SU-DHL-6 (cell line): Measurements from ENCODE around the gene THAP3.

Experiments
- H2AFZ ChIP-seq: fragments of 200-600 bp; sonication (generic); 2 replicates; pipeline ENCODE4 v1.6.1; 2014; ENCODE audit warnings: low read depth, mild to moderate bottlenecking, moderate library complexity, mixed read lengths, antibody characterized with exemption, low read length; ENCODE audit not compliant: severe bottlenecking
- H3F3A ChIP-seq: fragments of 200-600 bp; shearing (Covaris generic); 2 replicates; pipeline ENCODE4 v1.6.0; 2016; ENCODE audit warnings: antibody characterized with exemption, mild to moderate bottlenecking; ENCODE audit not compliant: insufficient read depth
- H3K27ac ChIP-seq: fragments of 200-600 bp; sonication (generic); 2 replicates; pipeline ENCODE4 v1.5.1; 2016; ENCODE audit warnings: low read depth, mild to moderate bottlenecking, low read length, moderate library complexity, mixed read lengths
- H3K27me3 ChIP-seq: fragments of 200-600 bp; sonication (generic), shearing (Covaris generic); 2 replicates; pipeline ENCODE4 v1.6.0; 2014; ENCODE audit warnings: mild to moderate bottlenecking, low read length
- H3K36me3 ChIP-seq: fragments of 200-600 bp; sonication (generic); 2 replicates; pipeline ENCODE4 v1.6.1; 2014; ENCODE audit warnings: mild to moderate bottlenecking, low read length, mixed read lengths
- H3K4me2 ChIP-seq: fragments of 300-600, 200-600 bp; shearing (Covaris generic), sonication (generic); 2 replicates; pipeline ENCODE4 v1.6.0; 2014; ENCODE audit warnings: low read length, low read depth, mild to moderate bottlenecking; ENCODE audit not compliant: poor library complexity, severe bottlenecking
- H3K4me3 ChIP-seq: fragments of 200-600 bp; sonication (generic); 2 replicates; pipeline ENCODE4 v1.5.1; 2014; ENCODE audit warnings: antibody characterized with exemption, low read length, mild to moderate bottlenecking, mixed read lengths; ENCODE audit not compliant: insufficient read depth, poor library complexity, severe bottlenecking
- H3K79me2 ChIP-seq: fragments of 200-600 bp; sonication (generic); 2 replicates; pipeline ENCODE4 v1.6.1; 2014; ENCODE audit warnings: mild to moderate bottlenecking, low read length, moderate library complexity; ENCODE audit not compliant: insufficient read depth
- H3K9ac ChIP-seq: fragments of 200-600 bp; sonication (generic); 2 replicates; pipeline ENCODE4 v1.7.0; 2014; ENCODE audit warnings: mild to moderate bottlenecking, low read length
- H3K9me2 ChIP-seq: fragments of 200-600 bp; sonication (generic); replicated peaks from 2 replicates; pipeline ENCODE4 v1.6.1; 2014; ENCODE audit warnings: low read length; ENCODE audit not compliant: insufficient read depth
- H3K9me3 ChIP-seq: fragments of 200-600 bp; sonication (generic); 2 replicates; pipeline ENCODE4 v1.6.1; 2014; ENCODE audit warnings: low read length, mixed read lengths; ENCODE audit not compliant: insufficient read depth
- H4K20me1 ChIP-seq: fragments of 200-600 bp; sonication (generic); 2 replicates; pipeline ENCODE4 v1.6.1; 2014; ENCODE audit warnings: low read depth, mild to moderate bottlenecking, antibody characterized with exemption, low read length, moderate library complexity, mixed read lengths
- CTCF ChIP-seq: fragments of 200-600 bp; sonication (generic); IDR thresholded peaks from one replicate; pipeline ENCODE4 v1.5.1; 2017; ENCODE audit warnings: antibody characterized with exemption, mild to moderate bottlenecking, low read length, moderate library complexity; ENCODE audit not compliant: insufficient read depth, poor library complexity, severe bottlenecking
- EZH2phosphoT487 ChIP-seq: fragments of 200-600 bp; sonication (generic), shearing (Covaris generic); conservative IDR thresholded peaks from 2 replicates; pipeline ENCODE4 v1.6.1; 2018; ENCODE audit warnings: mild to moderate bottlenecking, antibody characterized with exemption, low read length, moderate library complexity, mixed read lengths

Gene THAP3

DNA sequence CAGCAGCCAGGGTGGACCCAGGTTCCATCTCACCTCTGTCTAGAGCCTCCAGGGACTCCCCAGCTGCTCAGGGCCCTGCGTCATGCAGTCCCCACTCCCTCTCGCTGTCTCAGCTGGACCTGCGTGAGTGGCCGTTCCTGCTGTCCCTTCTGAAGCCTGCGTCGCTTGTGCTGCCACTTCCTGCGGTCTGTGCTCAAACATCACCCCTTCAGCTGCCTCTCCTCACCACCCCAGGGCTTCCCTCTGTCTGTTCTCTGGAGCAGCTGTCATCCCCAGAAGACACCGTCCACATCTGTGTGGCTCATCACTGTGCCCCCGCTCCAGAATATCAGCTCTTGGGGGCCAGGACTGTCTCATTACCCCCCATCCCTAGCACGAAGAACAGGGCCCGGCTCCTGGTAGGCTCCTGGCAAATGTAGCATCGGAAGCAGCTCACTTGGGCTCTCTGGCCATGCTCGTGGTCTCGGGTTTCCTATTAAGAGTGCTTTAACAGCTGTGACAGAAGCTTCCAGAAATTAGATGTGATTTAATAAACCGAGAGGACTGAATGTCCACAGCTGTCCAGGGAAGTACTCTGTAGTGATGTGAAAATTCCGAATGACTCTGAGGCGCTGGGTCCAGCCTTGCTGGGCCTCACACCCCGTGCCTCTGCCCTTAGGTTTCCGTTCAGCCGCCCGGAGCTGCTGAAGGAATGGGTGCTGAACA is 3.3 kb downstream of the THAP3 start:
- Histone ChIP-seq H3K4me2 (no peak overlapping the region), H3K79me2 (peaks cover 9% of the 10 kb centered on the region; the same call in 1 of the 2 replicates), H3K9me2 (no peaks in the 10 kb centered on the region), H4K20me1 (no peaks in the 10 kb centered on the region), H3K36me3 (no peaks in the 10 kb centered on the region), H3K9ac (no peak overlapping the region), H3F3A (peaks cover 11% of the 10 kb centered on the region; the same call in 1 of the 2 replicates), H3K4me3 (no peak overlapping the region), H3K27ac (no peak overlapping the region), H2AFZ (no peak overlapping the region), H3K27me3 (no peaks in the 10 kb centered on the region), H3K9me3 (no peaks in the 10 kb centered on the region)
- TF ChIP-seq CTCF (no peak), EZH2phosphoT487 (no peak)

DNA sequence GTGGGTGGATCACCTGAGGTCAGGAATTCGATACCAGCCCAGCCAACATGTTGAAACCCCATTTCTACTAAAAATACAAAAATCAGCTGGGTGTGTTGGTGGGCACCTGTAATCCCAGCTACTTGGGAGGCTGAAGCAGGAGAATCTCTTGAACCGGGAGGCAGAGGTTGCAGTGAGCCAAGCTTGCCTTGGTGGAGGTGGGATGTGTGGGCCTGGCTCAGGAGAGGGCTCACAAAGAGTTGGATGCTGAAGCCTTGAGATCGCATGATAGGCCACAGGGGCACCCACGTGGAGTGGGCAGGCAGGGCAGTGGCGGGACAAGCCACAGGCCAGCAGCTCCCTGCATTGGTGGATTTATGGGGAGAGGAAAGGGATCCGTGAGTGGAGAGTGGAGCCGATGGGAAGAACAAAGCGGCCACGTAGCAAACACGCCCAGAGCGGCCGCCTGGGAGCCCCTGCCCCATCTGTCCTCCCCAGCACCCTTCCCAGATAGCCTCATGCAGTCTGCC is 4.4 kb downstream of the THAP3 start:
- Histone ChIP-seq H3K27me3 (no peaks in the 10 kb centered on the region), H3K9me2 (no peaks in the 10 kb centered on the region), H3K9ac (no peak overlapping the region), H2AFZ (no peak overlapping the region), H3K4me3 (no peak overlapping the region), H3K79me2 (peaks cover 9% of the 10 kb centered on the region; the same call in 1 of the 2 replicates), H3K27ac (no peak overlapping the region), H3K9me3 (no peaks in the 10 kb centered on the region), H3K36me3 (no peaks in the 10 kb centered on the region), H3K4me2 (no peak overlapping the region), H3F3A (peaks cover 1% of the 10 kb centered on the region; the same call in 1 of the 2 replicates), H4K20me1 (no peaks in the 10 kb centered on the region)
- TF ChIP-seq CTCF (no peak), EZH2phosphoT487 (no peak)

- H3K9me3 ChIP-seq = no peaks in the 10 kb centered on the region
- H3K27ac ChIP-seq = no peak overlapping the region
- H3K9ac ChIP-seq = no peak overlapping the region
- no peak overlapping the region for H3K4me2 ChIP-seq
- peaks cover 9% of the 10 kb centered on the region; the same call in 1 of the 2 replicates for H3K79me2 ChIP-seq
- H3K36me3 ChIP-seq = no peaks in the 10 kb centered on the region
- no peaks in the 10 kb centered on the region for H3K9me2 ChIP-seq
- H3F3A ChIP-seq = no peaks in the 10 kb centered on the region
- no peaks in the 10 kb centered on the region for H3K27me3 ChIP-seq
- TF ChIP-seq EZH2phosphoT487 (no peak), CTCF (no peak)
- H3K4me3 ChIP-seq = no peak overlapping the region
- H2AFZ ChIP-seq = no peak overlapping the region
- H4K20me1 ChIP-seq = no peaks in the 10 kb centered on the region
Observed at GRCh38 chr1:6630027-6630426, 5.4 kb downstream of the THAP3 start.
